OCI-M1 (cell line): ENCODE results near the gene SKA1.

ENCODE experiments used
- DNase-seq: peaks from one replicate; lab custom pipeline; 2025; lab: John Stamatoyannopoulos, UW

SKA1 gene, protein sequence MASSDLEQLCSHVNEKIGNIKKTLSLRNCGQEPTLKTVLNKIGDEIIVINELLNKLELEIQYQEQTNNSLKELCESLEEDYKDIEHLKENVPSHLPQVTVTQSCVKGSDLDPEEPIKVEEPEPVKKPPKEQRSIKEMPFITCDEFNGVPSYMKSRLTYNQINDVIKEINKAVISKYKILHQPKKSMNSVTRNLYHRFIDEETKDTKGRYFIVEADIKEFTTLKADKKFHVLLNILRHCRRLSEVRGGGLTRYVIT

DNA sequence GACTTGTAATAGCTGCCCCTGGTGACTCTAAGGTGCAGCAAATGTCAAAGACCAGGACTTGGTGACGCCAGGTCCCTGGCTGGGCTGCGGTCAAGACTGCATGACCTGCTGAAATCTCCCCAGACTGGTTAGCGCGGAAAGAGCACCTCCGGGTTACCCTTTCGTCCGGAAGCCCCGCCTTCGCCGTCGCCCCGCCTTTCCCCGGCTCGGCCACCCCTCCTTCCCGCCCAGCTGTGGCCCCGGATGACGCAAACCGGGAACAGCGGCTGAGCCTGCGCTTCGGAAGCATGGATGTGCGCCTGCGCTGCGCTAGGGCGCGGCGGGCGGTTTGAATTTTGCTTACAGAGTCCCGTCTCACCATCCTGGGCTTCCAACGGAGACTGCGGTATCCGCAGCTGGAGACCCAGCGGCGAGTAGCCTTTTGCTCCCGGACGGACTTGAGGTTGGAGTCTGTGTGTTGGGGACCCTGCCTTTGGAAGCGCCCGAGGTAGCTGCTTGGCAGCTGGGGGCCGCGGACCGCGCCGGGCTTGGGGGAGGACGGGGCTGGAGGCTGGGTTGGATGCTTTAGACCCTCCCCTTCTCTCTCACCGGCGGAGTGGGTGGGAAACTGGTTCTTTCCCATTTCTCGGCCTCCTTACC lies at the start of gene SKA1:
Gene SKA1 (plus strand): TSS at position 294 of the 639 bp plus-strand sequence. CDS start 785 bp downstream, outside the sequence.
- peak; percentile 97 for DNase-seq

DNA sequence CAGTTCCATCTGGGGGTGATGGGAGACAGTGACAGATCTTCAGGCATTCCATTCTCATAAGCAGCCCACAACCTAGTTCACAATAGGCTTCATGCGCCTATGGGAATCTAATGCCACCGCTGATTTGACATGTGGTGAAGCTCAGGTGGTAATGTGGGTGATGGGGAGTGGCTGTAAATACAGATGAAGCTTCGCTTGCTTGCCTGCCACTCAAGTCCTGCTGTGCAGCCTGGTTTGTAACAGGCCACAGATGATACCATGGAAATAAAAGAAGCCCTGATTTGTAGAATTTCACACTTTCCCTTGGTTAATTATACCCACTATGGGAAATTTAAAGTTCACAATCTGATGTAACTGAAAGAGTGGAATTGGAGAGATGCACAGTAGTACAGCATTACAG lies 46.9 kb upstream of the SKA1 start:
- no peak for DNase-seq

DNA sequence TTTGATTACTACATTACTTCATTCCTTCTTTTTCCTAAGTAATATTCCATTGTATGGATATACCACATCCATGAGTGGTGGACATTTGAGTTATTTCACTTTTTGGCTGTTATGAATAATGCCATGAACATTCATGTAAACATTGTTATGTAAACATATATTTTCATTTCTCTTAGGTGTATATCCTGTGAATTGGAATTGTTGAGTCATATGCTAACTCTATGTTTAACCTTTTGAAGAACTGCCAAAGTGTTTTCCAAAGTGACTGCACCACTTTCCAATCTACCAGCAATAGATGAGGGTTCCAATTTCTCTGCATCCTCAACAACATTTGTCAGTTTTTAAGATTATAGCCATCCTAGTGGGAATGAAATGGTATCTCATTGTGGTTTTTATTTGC lies 44.7 kb upstream of the SKA1 start:
- no peak for DNase-seq

DNA sequence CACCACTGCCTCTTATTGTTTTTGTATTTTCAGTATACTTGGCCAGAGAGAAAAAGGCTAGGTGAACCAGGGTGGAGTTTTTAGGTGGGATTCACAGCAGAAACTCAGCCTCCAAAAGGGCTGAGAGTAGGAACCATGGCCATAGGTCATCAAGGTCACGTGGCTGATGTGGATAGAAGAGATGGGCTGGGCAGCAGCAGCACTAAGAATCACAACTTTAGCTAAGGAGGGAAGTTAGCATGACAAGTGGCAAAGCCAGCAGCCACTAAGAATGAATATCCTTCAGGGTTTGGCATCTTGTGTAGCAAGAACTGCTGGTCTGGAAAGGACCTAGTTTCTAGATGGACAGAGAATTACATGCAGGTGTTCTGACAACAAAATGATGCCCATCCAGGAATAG lies 43.2 kb upstream of the SKA1 start:
- DNase-seq = no peak

DNA sequence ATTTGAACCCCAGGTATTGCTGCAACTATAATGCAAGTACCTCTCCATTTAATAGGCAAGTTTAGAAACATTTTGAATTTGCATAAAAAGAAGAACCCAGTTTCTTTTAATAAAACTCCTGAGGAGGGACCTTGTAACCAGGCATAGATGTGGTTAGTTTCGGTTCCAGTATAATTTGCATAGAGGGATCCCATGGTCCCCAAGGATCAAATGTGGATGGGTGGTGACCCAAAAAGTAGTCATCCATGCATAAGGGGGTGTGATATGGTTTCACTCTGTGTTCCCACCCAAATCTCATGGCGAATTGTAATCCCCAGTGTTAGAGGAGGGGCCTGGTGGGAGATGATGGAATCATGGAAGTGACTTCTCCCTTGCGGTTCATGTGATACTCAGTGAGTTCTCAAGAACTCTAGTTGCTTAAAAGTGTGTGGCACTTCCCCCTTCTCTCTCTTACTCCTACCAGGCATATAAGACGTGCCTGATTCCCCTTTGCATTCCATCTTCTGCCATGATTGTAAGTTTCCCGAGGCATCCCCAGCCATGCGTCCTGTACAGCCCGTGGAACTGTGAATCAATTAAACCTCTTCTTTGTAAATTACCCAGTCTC lies 40.2 kb upstream of the SKA1 start:
- DNase-seq = no peak

DNA sequence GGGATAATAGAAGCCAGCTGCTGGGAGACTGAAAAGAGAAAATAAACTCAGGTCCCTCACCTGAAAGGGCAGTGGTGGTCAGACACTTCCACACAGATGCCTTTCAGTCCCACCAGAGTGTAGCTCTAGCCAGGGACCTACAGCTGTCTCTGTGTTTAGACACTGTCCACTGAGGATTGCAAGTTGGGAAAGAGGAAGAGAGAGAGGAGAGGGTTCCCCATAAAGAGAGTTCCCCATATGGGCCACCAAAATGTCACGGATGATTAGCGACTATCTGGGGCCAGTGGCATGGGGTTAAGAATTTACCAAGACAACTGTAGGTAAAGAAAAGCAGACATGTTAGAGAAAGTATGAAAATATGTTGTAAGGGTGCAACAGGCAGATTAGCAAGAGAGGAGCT lies 36.7 kb upstream of the SKA1 start:
- no peak for DNase-seq

DNA sequence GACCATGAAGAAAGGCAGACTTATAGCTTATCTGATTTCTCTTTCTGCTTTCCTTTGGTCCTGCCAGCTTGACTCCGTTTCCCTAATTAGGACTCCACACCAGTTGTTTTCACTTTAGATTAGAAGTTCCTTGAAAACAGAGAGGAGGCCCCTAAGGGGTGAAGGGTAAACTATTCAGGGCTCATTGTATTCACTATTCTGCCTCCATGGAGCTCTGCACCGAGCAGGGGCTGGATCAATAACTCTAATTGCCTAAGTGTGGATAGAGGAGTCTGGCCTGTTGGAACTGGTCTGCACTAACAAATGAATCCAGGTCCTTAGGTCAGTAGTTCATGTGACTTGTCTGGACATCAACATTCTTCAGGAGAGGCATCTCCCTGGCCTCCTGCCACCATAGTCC lies 36.1 kb upstream of the SKA1 start:
- no peak for DNase-seq

DNA sequence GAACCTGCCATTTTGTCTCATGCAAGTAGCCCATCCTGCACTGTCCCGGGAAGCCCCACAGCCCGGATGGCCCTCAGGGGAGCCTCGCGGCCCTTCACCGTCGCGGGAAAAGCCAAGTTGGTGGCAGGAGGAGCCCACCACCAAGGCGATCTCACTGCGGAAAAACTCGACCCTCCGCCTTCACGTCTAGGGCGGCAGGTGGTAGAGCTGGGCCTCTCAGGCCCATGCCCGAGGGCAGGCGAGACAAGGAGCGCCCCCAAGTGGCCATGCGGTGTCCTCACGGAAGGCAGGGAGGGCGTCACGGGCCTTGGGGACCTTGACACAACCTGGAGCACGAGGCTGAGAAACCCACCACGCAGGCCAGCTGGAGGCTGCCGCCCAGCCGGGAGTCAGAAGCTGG lies 34.8 kb upstream of the SKA1 start:
- DNase-seq = no peak

DNA sequence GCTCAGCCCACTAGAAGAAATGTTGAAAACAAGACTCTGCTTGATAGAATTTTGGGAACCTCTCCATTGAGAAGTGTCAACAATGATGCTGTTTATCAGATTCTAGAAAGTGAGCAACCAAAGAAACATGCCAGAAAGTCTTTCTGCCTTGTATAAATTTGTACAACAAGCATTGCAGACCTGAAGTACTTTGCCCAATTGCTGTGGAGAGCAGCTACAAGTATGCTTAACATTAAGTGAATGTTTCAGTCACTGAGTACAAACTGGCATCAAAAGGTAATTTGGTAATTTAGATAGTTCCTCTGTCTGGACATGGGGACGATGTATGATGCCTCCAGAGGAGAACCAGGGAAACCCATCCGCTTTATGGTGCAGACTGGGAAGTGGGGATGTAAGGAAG lies 33.4 kb upstream of the SKA1 start:
- DNase-seq = no peak

DNA sequence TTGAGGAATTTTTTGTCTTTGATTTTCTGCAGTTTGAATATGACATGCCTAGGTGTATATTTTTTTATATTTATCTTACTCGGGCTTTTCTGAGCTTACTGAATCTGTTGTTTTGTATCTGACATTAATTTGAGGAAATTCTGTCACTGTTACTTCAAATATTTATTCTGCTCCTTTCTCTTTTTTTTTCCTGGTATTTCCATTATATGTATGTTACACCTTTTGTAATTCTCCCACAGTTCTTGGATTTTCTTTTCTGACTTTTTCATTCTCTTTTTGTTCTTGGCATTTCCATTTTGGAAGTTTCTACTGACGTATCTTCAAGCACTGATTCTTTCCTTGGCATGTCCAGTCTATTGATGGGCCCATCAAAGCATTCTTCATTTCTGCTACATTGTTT lies 24.1 kb upstream of the SKA1 start:
- no peak for DNase-seq

DNA sequence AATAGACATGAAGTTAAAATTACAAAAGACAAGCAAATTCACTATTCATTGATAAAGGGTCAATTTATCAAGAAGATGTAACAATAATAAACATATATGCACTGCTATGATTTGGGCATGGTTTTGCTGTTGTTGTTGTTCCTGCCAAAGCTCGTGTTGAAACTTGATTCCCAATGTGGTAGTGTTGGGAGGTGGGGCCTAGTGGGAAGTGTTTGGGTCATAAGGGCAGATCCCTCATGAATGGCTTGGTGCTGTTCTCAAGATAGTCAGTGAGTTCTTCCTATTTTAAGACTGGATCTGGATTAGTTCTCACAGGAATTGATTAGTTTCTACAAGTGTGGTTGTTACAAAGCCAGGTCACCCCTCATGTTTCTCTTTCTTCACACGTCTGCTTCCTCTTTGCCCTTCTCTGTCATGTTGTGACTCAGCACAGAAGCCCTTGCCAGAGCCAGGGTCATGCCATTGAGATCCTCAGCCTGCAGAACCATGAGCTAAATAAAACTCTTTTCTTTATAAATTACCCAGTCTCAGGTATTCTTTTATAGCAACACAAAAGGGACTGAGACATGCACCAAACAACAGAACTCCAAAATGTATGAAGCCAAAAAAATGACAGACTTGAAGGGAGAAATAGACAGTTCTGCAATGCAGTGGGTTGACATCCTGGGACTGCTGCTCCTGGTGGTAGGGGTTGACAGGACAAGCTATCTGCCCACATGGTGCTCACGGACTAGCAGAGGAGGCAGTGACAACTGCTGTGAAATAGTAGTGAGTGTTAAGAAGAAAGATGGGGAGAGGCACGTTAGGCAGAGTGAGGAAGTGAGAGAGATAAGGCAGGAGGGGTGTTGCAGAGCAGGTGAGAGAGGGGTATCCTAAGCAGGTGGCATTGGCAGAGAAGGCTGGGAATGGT lies 18.6 kb upstream of the SKA1 start:
- DNase-seq = peak; percentile 54

DNA sequence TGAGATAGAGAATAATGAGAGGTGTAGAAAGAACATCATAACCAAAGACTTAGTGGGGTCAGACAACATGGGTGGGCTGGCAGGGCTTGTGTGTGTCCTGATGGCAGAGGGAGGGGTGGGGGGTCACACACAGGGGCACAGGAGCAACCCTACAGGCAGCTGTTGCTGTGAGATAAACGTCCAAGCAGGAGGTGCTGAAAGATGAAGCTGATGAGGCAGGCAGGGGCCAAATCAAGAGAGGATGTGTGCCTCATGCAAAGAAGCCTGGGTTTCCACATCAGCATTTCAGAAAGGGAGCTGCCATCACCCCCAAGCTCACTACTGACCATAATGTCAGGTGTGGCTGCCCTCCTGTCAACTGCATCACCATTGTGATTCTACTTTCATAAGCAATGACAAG lies 16.0 kb upstream of the SKA1 start:
- no peak for DNase-seq

DNA sequence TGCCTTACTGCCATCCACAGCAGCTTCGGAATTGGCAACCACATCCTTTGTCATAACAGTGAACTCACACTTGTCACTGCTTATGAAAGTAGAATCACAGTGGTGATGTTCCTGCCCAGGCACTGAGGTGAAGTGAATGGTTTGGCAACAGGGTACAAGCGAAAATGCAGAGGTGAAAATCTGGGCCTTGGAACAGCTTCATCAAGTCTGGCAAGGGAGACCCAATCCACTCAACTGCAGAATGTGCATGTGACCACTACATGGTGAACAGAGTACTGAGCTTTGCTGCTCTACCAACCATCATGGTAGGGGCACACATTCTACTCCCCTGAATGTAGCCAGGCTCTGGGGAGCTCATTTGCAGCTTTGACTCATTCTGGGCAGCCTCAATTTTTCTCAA lies 15.0 kb upstream of the SKA1 start:
- DNase-seq = no peak

DNA sequence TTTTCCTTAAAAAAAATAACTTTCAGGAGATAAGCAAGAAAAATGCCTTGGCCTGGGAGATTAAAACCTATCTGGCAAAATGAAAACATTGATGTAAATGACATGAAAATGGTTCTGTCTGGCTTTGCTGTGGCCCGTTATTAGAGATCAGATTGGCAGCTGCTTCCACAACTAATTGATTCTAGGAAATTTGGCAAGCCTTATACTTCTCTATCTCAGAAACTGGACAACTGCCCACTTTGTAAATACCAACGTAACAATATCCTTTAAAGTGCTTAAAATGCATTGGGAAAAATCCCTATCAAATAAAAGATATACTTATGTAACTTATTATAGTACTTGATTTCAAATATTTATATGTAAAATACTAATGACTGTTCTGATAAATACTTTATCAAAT lies 14.2 kb upstream of the SKA1 start:
- DNase-seq = no peak

DNA sequence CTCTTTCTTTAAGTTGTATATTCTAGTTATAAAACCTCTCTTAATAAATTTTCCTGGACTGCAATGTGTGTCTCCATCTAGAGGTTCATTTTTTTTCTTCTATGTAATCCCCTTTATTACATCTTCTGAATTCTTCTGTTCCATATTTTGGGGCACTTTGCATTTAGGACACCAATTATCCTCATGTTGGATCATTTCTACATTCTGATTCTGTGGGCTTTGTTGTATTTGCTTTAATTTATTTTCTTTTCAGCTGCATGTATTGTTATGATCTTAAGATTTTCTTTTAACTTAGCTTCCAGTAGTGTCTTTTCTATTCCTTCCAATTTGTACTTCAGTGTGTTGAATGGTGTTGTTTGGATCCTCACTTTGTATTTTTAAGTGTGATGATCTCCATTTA lies 5.2 kb upstream of the SKA1 start:
- no peak for DNase-seq

DNA sequence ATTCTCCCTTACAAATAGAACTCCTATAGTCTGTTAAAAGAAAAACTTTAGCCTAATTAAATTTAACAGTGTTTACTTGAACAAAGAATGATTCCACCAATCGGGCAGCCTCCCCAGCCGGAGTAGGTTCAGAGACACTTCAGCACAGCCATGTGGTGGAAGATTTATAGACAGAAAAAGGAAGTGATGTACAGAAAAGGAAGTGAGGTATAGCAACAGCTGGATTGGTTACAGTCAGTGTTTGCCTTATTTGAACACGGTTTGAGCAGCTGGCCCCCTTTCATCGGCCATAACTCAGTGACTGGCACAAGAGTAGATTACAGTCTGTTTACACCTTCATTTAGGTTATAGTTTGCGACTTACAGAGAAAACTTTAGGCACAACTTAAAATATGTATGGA lies 2.1 kb upstream of the SKA1 start:
- peak; percentile 39 for DNase-seq

DNA sequence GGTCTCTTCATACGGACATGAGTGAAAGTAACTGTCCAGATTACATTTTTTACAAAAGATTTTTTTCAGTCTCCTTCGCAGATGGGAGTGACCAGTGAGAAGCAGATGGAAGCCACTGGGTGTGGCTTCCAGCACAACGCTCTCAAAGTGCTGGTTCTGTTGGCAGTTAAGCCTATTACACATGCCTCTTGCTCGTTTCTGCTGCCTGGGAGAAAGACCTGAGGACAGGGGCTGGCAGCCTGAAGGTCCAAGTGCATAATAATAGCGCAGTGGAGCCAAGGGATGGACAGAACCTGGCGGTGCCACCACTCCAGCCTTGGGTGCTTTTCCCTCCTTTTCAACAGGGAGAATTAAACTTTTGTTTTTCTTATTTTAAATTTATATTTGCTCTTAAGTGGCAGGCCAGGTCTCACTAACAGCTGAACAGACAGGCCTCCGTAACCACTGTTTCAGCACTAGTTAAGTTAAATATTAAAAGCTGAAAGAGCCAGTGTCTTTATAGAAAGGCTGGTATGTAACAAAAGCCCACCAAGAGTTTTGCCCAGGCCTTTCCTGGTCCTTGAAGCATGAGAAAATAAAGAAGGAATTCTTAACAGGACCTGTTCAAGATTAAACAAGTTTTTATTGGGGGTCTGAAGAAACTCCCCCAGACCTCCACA lies 1.2 kb upstream of the SKA1 start:
- no peak for DNase-seq

DNA sequence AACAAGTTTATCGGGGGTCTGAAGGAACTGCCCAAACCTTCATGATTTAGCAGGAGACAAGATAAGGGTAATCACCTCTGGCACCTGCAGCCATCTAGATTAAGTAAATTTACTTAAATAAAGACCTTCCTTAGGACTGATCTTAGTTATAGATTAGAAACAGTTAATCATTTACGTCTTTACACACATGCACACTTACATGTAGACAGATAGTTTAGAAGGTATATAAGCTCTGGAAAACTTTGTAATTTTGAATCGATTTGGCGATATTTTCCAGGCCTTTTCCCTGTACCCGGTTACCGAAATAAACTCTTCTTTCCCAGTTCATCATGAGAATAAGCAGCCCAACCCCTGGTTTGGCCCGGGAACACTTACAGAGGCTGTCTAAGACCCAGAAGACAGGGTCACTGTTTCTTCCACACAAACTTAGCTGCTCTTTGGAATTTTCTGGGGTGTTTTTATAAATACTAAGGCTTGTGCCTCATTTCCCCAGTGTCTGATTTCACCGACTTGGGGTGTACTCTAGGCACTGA lies 560 bp upstream of the SKA1 start:
- DNase-seq = no peak

DNA sequence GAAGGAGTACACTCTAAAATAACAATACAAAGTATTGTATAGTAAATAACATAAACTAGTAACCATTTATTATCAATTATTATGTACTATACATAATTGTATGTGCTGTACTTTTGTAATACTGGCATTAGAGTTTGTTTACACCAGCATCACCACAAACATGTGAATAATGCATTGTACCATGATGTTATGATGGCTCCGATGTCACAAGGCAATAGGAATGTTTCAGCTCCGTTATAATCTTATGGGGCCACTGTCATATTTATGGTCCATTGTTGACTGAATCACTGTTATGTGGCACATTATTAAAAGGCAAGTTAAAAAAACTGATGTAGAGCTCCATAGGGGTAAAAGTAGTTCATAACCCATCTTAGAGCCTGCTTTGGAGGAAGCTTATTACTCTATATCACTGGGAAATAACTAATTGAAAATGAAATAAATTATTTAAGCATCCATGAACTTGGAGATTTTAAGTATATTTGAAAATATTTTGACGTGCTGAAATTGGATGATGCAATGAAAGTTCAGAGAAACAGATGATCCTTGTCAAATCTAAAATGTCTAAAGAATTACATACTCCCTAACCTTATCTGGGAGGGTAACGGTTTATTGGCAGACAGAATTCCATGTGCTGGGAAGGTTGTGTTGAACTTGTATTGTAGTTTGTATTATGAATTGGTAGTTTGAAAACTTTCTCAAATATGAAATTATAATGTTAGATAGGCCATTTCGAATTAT lies 2.4 kb downstream of the SKA1 start:
- no peak for DNase-seq

DNA sequence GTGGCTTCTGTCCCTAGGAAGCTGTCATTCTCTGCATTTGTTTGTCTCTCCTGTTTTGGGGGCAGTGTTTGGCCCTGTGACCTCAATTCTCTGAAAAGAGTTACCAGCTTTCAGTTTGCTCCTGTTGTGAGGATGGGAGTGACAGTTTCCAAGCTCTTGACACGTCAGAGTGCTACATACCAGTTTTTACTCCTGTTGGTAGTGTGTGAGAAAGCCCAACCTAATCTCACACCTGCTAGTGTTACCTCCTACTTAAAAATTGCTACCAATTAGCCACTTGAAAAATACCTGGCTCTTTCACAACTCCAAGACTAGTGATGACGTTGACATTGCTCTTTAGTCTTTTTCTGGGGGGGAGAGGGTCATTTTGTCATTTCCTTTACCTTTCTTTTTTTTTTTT lies 14.1 kb downstream of the SKA1 start:
- DNase-seq = no peak

DNA sequence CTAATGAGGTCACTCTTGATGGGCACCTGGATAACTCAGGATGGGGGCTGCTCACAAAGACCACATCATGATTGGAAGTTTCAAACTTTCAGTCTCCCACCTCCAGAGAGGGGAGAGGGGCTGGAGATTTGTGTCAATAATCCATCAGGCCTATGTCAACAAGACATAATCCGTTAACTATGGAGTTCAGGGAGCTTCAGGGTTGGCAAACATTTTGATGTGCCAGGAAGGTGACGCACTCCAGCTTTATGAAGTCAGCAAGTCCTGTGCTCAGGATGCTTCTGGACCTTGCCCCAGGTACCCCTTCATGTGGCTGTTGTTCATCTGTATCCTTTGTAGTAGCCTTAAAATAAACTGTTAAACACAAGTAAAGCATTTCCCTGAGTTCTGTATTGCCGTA lies 19.0 kb downstream of the SKA1 start:
- DNase-seq = no peak
